HG02970 (cell line): ENCODE data around the gene NANOS3.
"Not testable (repeated sequence)": the region's sequence is repeated elsewhere in the genome, so short reads cannot be mapped to it uniquely, and the experiment has no call there.

Source experiments
- ATAC-seq: cut with Tn5 transposase; IDR thresholded peaks from one replicate; pipeline ENCODE4 v1.9.1; 2021; ENCODE audit warnings: mild to moderate bottlenecking, moderate library complexity, moderate number of reproducible peaks; ENCODE audit not compliant: unreplicated experiment, low FRiP score

The NANOS3 gene

DNA sequence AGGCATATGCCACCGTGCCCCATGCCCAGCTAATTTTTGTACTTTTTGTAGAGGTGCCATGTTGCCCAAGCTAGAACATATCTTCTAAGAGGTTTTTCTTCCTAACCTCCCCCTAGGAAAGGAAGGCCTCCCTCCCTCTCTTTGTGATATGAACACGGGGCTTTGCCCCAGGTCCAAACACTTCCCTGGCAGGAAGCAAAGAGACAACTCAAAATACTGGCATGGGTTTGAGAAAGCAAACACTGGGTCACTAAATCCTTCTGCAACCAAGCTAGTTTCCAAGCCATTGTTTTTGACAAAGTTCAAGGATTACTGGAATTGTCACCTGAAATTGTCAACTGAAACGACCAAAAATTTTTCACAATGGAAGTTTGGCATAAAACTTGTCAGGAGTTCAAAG lies 37.8 kb downstream of the NANOS3 start:
- ATAC-seq: no peak

DNA sequence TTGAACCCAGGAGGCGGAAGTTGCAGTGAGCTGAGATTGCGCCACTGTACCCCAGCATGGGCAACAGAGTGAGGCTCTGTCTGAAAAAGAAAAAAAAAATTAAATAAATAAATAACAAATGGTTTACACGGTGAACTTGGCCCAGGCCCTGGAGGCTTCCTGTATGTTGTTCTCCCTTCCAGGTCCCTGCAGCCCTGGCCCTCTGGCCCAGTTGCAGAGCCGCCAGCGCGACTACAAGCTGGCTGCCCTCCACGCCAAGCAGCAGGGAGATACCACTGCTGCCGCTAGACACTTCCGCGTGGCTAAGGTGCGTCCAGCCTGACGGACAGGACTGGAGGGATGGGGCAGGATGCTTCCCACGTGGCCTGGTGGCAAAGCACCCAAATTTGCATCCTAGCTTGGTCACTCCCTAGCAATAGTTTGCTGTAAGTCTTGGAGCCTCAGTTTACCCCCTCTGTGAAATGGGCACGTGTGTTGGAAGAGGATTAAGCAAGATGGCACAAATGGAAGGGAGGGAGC lies 41.0 kb downstream of the NANOS3 start:
- no peak for ATAC-seq

DNA sequence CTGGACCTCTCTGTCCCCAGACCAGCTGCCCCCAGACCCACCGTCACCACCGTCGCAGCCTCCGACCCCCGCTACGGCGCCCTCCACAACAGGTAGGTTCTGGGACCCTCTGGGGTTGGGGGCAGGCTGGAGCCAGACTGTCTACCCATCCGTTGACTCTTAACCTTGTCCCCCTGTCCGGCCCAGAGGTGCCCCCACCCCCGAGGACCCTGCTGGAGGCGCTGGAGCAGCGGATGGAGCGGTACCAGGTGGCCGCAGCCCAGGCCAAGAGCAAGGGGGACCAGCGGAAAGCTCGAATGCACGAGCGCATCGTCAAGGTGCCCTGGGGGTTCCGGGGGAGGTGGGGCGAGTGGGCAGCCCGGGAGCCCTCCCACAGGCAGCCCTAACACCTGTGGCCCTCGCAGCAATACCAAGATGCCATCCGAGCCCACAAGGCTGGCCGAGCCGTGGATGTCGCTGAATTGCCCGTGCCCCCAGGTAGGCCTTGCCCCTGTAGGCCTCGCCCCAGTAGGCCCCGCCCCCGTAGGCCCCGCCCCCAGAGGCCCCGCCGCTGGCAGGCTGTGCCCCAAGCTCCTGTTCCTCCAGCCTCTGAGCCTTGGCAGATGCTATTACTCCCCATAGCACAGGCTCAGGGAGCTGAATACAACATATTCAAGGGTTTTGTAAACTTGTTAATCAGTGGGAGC lies 41.9 kb downstream of the NANOS3 start:
- ATAC-seq: no peak

DNA sequence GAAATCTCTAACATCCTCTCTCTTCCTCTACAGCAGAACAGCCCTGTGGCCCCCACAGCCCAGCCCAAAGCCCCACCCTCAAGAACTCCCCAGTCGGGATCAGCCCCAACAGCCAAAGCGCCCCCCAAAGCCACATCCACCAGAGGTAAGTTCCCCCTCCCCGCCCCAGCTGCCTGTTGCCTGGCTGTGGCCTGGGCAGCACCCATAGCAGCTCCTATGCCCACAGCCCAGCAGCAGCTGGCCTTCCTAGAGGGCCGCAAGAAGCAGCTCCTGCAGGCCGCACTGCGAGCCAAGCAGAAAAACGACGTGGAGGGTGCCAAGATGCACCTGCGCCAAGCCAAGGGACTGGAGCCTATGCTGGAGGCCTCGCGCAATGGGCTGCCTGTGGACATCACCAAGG lies 43.6 kb downstream of the NANOS3 start:
- ATAC-seq: no peak

DNA sequence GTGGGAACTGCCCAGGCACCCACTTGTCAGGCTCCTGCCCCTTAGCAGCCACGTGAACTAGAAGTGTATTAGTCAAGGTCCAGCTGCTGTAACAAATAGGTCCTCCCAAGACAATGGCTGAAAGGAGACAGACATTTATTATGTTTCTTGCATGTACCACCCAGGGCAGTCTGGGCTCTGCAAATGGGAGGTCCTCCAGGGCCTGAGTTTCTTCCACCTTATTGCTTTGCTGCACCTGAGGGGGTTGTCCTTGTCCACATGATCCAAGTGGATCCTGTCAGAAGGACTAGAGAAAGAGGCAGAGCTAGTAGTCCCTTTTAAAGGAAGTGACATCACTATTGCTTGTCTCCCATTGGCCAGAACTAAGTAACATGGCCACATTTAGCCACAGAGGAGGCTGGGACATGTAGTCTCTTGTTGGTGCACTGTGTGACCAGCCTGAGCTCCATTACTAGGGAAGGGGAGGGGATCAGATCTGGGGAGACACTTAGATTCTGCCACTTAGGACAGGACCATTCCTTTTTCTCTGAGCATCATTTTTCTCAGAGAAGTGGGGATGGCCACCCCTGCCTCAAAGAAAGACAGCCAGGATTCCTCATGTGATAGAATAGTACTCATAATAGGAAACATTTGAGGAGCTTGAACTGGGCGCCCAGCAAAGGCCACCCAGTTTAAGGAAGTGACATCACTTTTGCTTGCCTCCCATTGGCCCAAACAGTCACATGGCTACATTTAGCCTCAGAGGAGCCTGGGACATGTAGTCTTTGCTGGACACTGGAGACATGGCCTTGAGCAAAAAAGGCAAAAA lies 44.2 kb downstream of the NANOS3 start:
- ATAC-seq: no peak

DNA sequence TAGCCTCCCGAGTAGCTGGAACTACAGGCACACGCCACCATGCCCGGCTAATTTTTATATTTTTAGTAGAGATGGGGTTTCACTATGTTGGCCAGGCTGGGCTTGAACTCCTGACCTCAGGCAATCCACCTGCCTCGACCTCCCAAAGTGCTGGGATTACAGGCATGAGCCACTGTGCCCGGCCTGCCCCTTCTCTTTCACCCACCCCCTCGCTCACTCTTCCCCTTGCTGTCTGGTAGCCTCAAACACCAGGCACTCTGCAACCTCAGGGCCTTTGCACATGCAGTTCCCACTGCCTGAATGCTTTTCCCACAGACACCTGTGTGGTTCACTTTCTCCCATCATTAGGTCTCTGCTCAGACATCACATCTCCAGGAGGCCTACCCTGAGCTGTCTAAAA lies 45.2 kb downstream of the NANOS3 start:
- not testable (repeated sequence) for ATAC-seq

DNA sequence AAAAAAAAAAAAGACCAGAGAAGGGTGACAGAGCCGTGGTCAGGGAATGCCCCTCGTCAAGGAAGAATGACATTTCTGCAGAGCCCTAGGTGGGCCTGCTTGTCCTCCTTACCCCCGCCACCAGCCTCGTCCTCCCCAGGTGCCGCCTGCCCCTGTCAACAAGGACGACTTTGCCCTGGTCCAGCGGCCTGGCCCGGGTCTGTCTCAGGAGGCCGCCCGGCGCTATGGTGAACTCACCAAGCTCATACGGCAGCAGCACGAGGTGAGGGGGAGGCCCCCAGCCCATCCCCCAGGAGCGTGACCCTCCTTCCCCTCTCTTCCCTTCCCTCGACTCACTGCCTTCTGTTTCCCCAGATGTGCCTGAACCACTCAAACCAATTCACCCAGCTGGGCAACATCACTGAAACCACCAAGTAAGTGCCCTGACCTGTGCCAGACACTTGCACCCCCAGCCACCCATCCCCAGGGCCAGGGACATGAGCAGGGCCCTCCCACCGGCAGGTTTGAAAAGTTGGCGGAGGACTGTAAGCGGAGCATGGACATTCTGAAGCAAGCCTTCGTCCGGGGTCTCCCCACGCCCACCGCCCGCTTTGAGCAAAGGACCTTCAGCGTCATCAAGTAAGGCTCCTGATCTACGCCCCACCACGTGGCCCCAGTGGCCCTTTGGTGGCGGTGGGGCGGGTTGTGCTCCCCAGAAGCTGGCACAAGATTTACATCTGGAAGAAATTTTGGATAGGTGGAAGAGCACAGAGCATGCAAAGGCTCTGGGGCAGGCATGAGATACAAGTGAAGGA lies 46.5 kb downstream of the NANOS3 start:
- ATAC-seq: no peak

DNA sequence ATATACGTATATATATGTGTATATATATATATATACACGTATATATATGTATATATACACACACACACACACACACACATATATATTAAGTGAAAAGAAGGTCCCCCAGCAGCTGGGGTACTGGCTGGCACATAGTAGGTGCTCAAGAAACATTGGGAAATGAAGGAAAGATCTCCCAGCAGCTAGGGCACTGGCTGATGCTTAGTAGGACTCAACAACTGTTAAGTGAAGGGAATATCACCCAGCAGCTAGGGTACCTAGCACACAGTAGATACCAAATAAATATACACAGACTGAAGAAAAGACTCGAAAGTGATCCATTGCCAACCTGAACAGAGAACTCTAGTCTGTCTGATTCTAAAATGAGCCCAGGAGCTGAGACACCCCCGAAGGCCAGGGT lies 49.1 kb downstream of the NANOS3 start:
- ATAC-seq: no peak

DNA sequence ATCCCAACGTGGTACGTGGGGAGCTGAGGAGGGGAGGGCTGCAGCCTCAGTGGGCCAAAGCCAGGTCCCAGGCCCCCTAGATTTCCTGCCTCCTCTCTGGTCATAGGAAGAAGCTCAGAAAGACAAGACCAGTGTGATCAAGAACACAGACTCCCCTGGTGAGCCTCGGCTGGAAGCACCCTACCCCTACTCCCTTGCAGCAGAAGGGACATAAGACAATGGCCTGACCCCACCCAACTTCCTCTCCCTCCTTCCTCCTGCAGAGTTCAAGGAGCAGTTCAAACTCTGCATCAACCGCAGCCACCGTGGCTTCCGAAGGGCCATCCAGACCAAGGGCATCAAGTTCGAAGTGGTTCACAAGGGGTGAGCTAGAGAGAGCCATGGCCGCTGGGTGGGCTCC lies 49.8 kb downstream of the NANOS3 start:
- ATAC-seq: no peak

DNA sequence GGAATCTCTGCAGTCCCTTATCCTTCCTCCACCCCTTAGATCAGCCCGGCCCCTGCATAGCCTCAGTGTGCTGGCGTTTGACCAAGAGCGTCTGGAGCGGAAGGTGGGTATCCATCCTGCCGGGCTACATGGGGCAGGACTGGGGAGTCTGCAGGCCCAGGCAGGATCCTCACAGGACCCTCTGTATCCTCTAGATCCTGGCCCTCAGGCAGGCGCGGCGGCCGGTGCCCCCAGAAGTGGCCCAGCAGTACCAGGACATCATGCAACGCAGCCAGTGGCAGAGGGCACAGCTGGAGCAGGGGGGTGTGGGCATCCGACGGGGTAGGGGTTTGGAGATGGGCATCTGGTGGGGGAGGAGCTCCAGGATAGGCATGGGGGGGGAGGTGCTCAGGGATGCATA lies 52.4 kb downstream of the NANOS3 start:
- ATAC-seq: no peak

DNA sequence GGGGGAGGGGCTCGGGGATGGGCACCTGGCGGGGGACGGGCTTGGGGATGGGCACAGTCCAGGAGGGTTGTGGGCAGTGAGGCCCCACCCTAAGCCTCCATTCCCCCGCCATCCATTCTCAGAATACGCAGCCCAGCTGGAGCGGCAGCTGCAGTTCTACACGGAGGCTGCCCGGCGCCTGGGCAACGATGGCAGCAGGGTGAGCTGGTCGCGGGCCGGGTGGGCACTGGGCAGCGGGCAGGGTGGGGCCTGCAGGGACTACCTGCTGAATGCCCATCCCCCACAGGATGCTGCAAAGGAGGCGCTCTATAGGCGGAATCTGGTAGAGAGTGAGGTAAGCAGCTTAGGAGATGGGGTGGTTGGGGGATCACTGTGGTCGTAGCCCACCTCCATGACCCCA lies 53.0 kb downstream of the NANOS3 start:
- no peak for ATAC-seq
